K562 (cell line): ENCODE measurements around the gene PRKG1. TPM values are rescaled to one million over a fixed set of nuclear protein-coding genes. Genes with fewer than 3 reads are reported as not detected.

Source experiments
- ATAC-seq: fragments of 200-7000 bp; cut with Tn5 transposase; 3 replicates; pipeline ENCODE4 v1.9.1; 2020; ENCODE audit warnings: moderate library complexity
- BruUV-seq: library from RNA; stranded (reverse); fragments of 400-500 nt; replicated peaks from 2 replicates; lab custom pipeline; 2021; lab: Mats Ljungman, UMichigan
- CTCF ChIA-PET: fragments of 300-600 bp; formaldehyde crosslinking; extraction: SDS; loops from one replicate; lab custom pipeline; 2021; ENCODE audit warnings: low intra/inter-chr PET ratio; lab: Yijun Ruan, JAX
- POLR2A ChIA-PET: fragments of 300-600, 350-650 bp; sonication (Branson Sonifier 250); formaldehyde crosslinking; extraction: SDS; loops from one replicate; lab custom pipeline; 2021; ENCODE audit warnings: antibody characterized with exemption, inconsistent platforms; lab: Yijun Ruan, JAX
- DNase-seq, 4 experiments: peaks; one replicate each; pipeline versions ENCODE4 v3.0.0 to v3.0.0-alpha.2; 2011 to 2018; ENCODE audit warnings: low spot score in 3 of 4, mixed read lengths in 3 of 4; ENCODE audit errors: extremely low read depth in 1 of 4
- FAIRE-seq: peaks from 2 replicates; lab custom pipeline; 2011; peaks lifted over from hg19 to GRCh38; lab: Jason Lieb, UNC
- H2AFZ ChIP-seq: 2 replicates; pipeline ENCODE4 v1.6.0; 2011; ENCODE audit warnings: low read depth, low read length, control low read depth, inconsistent platforms
- H3K27ac ChIP-seq: fragments of 200-600 bp; 3 replicates; pipeline ENCODE4 v1.8.0; 2011; ENCODE audit warnings: low read depth, mild to moderate bottlenecking, control low read depth, inconsistent platforms, low read length, moderate library complexity, mixed read lengths; ENCODE audit errors: extremely low read depth
- H3K27me3 ChIP-seq, 2 experiments: fragments of 300-600 bp in 1 of 2; 2 replicates in 1 of 2; 3 replicates in 1 of 2; pipeline versions ENCODE4 v1.6.0 to v1.8.0; 2011; ENCODE audit warnings: inconsistent platforms in 2 of 2, low read length in 2 of 2, mild to moderate bottlenecking in 1 of 2, mixed read lengths in 1 of 2, moderate library complexity in 1 of 2; ENCODE audit not compliant: control insufficient read depth in 2 of 2, insufficient read depth in 2 of 2
- H3K36me3 ChIP-seq: fragments of 300-600 bp; 3 replicates; pipeline ENCODE4 v1.8.0; 2011; ENCODE audit warnings: mild to moderate bottlenecking, low read length, inconsistent platforms; ENCODE audit not compliant: control insufficient read depth, insufficient read depth
- H3K4me1 ChIP-seq, 2 experiments: fragments of 200-600 bp in 1 of 2; replicated peaks in 1 of 2; 2 replicates in 1 of 2; 3 replicates in 1 of 2; pipeline versions ENCODE4 v1.5.1 to v1.8.0; 2011; ENCODE audit warnings: inconsistent platforms in 2 of 2, low read length in 2 of 2, mild to moderate bottlenecking in 1 of 2, mixed read lengths in 1 of 2, moderate library complexity in 1 of 2; ENCODE audit not compliant: control insufficient read depth in 2 of 2, insufficient read depth in 2 of 2
- H3K4me2 ChIP-seq: 2 replicates; pipeline ENCODE4 v1.6.1; 2011; ENCODE audit warnings: low read length, control low read depth, inconsistent platforms, mixed read lengths; ENCODE audit not compliant: insufficient read depth
- H3K4me3 ChIP-seq: fragments of 200-600 bp; sonication (generic), shearing (Covaris generic); 2 replicates; pipeline ENCODE4 v1.5.1; 2016; ENCODE audit warnings: control low read depth, inconsistent platforms
- H3K79me2 ChIP-seq: fragments of 200-600 bp; 3 replicates; pipeline ENCODE4 v1.8.0; 2011; ENCODE audit warnings: low read length, inconsistent platforms; ENCODE audit not compliant: control insufficient read depth, insufficient read depth
- H3K9ac ChIP-seq, 2 experiments: 2 replicates each; pipeline versions ENCODE4 v1.6.0 to v1.6.1; 2011; ENCODE audit warnings: low read depth in 2 of 2, low read length in 2 of 2, control low read depth in 1 of 2, inconsistent platforms in 1 of 2, mild to moderate bottlenecking in 1 of 2, mixed read lengths in 1 of 2; ENCODE audit not compliant: insufficient read depth in 1 of 2
- H3K9me1 ChIP-seq: one replicate; pipeline ENCODE4 v1.6.0; 2011; ENCODE audit warnings: inconsistent platforms, mild to moderate bottlenecking, low read length, moderate library complexity; ENCODE audit not compliant: control insufficient read depth, insufficient read depth
- H3K9me3 ChIP-seq: replicated peaks from 2 replicates; pipeline ENCODE4 v1.5.1; 2011; ENCODE audit warnings: low read depth, low read length, inconsistent platforms; ENCODE audit not compliant: control insufficient read depth, insufficient read depth
- H4K20me1 ChIP-seq: replicated peaks from 2 replicates; pipeline ENCODE4 v1.6.1; 2011; ENCODE audit warnings: low read length, inconsistent platforms, mixed read lengths; ENCODE audit not compliant: control insufficient read depth, insufficient read depth
- BRCA1 ChIP-seq, 2 experiments: fragments of 450-650 bp in 1 of 2; sonication (generic) in 1 of 2; formaldehyde crosslinking in 1 of 2; IDR thresholded peaks; 2 replicates each; pipeline versions ENCODE4 v1.5.0 to v1.6.1; 2017 to 2020; ENCODE audit warnings: mild to moderate bottlenecking in 1 of 2, missing genetic modification reagents in 1 of 2
- ETV1 ChIP-seq: fragments of 450-650 bp; conservative IDR thresholded peaks from 2 replicates; pipeline ENCODE4 v1.6.1; 2016; ENCODE audit warnings: missing genetic modification characterization, control low read depth, low read depth, missing compliant biosample characterization
- HDGF ChIP-seq: fragments of 450-650 bp; IDR thresholded peaks from 2 replicates; pipeline ENCODE4 v1.6.1; 2016
- ILK ChIP-seq: fragments of 450-650 bp; IDR thresholded peaks from 2 replicates; pipeline ENCODE4 v1.6.1; 2016; ENCODE audit warnings: missing genetic modification characterization, low read depth, mild to moderate bottlenecking, missing compliant biosample characterization, moderate library complexity, borderline replicate concordance
- KAT8 ChIP-seq: fragments of 450-650 bp; IDR thresholded peaks from 2 replicates; pipeline ENCODE4 v1.6.1; 2016; ENCODE audit warnings: low read depth, mild to moderate bottlenecking
- NCOA4 ChIP-seq: fragments of 450-650 bp; IDR thresholded peaks from 2 replicates; pipeline ENCODE4 v1.6.1; 2018; ENCODE audit warnings: mild to moderate bottlenecking; ENCODE audit not compliant: partially characterized antibody
- NELFE ChIP-seq: IDR thresholded peaks from 2 replicates; pipeline ENCODE4 v1.6.1; 2011; ENCODE audit warnings: mild to moderate bottlenecking; ENCODE audit not compliant: insufficient read depth, insufficient read length
- RBM39 ChIP-seq: fragments of 200-400 bp; formaldehyde crosslinking; optimal IDR thresholded peaks from 2 replicates; pipeline ENCODE3; 2018; ENCODE audit warnings: low read depth, low read length
- SREBF1 ChIP-seq: fragments of 150-350 bp; IDR thresholded peaks from 2 replicates; pipeline ENCODE4 v1.6.1; 2014; ENCODE audit warnings: antibody characterized with exemption, low read depth, low read length, borderline replicate concordance
- ZNF212 ChIP-seq: fragments of 450-650 bp; formaldehyde crosslinking; IDR thresholded peaks from 2 replicates; pipeline ENCODE4 v1.4.0; 2020; ENCODE audit warnings: mild to moderate bottlenecking
- WGBS: fragments of 100-300 bp; shearing (Covaris generic); methylation state at CpG from one replicate; pipeline ENCODE4 v1.1.6; 2016; ENCODE audit warnings: low coverage, mixed read lengths; ENCODE audit not compliant: insufficient coverage; ENCODE audit errors: missing lambda C conversion rate; 5-methylcytosine and 5-hydroxymethylcytosine counted together
- in situ Hi-C: fragments of 300-500 bp; cut with MboI; formaldehyde crosslinking; loops from 4 replicates; pipeline ENCODE4 v1.15.0; 2018; ENCODE audit warnings: inconsistent platforms, mixed read lengths
- intact Hi-C: fragments of 100-400 bp; cut with micrococcal nuclease; formaldehyde crosslinking; loops from 2 replicates; pipeline ENCODE4 v1.14.2; 2022
- polyA plus RNA-seq, 8 experiments: library from polyadenylated mRNA; depleted of rRNA in 4 of 8; stranded (reverse) in 5 of 8; unstranded in 3 of 8; fragments of >200 nt; fragmentation: Nextera tagmentation in 2 of 8; fragmentation: Illumina TruSeq in 1 of 8; extraction: Ambion mirVana in 2 of 8; extraction: Trizol in 1 of 8; gene quantifications; 2 replicates each; pipeline versions ENCODE4 v1.2.1 to v1.2.3, GENCODE V29; 2011 to 2014; ENCODE audit warnings: inconsistent platforms in 1 of 8, missing spikeins in 1 of 8
- total RNA-seq, 7 experiments: library from RNA; depleted of rRNA in 6 of 7; stranded (reverse); fragments of >200 nt in 6 of 7; fragmentation: Illumina TruSeq in 2 of 7; extraction: Trizol in 2 of 7; gene quantifications; 2 replicates each; pipeline versions ENCODE4 v1.2.1 to v1.2.3, GENCODE V29; 2011 to 2021; ENCODE audit warnings: low replicate concordance in 1 of 7
- TF ChIP-seq, protein P1 (sequence below): sonication (generic); formaldehyde crosslinking; IDR thresholded peaks from 2 replicates; pipeline ENCODE4 v1.9.0; 2022; ENCODE audit warnings: mild to moderate bottlenecking, missing genetic modification reagents

PRKG1 gene
- total and polyA plus RNA-seq, 9 of the 15 experiments (the other 6 are each of a cell fraction or from before 2014, with no cell fraction given) = 0.22 TPM; not detected in 8

DNA sequence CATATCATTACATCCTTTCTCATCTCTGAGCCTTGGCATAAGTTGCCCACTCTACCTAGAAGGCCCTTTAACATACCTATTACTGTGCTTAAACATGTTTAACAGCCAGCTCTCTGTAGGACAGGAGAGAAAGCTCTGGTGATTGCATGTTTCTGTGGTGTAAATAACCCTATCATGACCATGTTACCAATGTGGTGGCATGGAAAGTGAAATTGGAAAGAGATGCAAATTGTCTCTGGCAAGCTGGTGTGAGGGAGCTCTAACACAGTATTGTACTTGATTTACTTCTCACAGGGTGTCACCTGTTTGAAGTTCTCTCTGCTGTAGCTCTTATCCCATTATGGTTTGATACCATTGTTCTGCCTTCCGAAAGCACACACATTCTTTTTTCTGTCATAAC, 1008.0 kb downstream of the PRKG1 start:
- CTCF ChIA-PET = no interaction called here
- H3K27me3 ChIP-seq = no peaks in the 10 kb centered on the region
- no peaks in the 10 kb centered on the region for H3K36me3 ChIP-seq
- BruUV-seq = no TSS peak
- 0% methylated on average over 1 of the region's 1 CpG for WGBS
- 0 out of 2 replicates have a peak, but pooled peaks cover 2% of the 10 kb centered on the region for H3K9me3 ChIP-seq
- TF ChIP-seq ETV1 (tag) = no peak
- TF ChIP-seq, protein P1, sequence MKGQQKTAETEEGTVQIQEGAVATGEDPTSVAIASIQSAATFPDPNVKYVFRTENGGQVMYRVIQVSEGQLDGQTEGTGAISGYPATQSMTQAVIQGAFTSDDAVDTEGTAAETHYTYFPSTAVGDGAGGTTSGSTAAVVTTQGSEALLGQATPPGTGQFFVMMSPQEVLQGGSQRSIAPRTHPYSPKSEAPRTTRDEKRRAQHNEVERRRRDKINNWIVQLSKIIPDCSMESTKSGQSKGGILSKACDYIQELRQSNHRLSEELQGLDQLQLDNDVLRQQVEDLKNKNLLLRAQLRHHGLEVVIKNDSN = no peak
- TF ChIP-seq ZNF212 = no peak
- TF ChIP-seq BRCA1 (IDR thresholded peaks at IDR 0.05) = no peak
- TF ChIP-seq BRCA1 (CRISPR knock-in tag; IDR thresholded peaks at IDR 0.05) = no peak
- no peak for TF ChIP-seq SREBF1
- no peak for TF ChIP-seq HDGF
- TF ChIP-seq NCOA4 = no peak
- TF ChIP-seq RBM39 = no peak
- TF ChIP-seq ILK (tag) = no peak
- TF ChIP-seq KAT8 = no peak
- no peak for TF ChIP-seq NELFE
- no peaks in the 10 kb centered on the region for H3K9me1 ChIP-seq
- FAIRE-seq (no peak), DNase-seq (no peak), ATAC-seq (no peak)
- H3K4me1 ChIP-seq = no peaks in the 10 kb centered on the region
- no peak overlapping the region for H3K9ac ChIP-seq
- intact Hi-C loops (no loop called here), in situ Hi-C loops (no loop called here)
- H4K20me1 ChIP-seq = no peaks in the 10 kb centered on the region
- H2AFZ ChIP-seq = no peak overlapping the region
- POLR2A ChIA-PET = no interaction called here
- H3K27ac ChIP-seq = no peak overlapping the region
- no peak overlapping the region for H3K4me3 ChIP-seq
- no peak overlapping the region for H3K4me2 ChIP-seq
- no peaks in the 10 kb centered on the region for H3K79me2 ChIP-seq
